Sigmoid colon (tissue), 7 donors: Measurements from ENCODE around the gene SCAPER. TPM values are rescaled to one million over a fixed set of nuclear protein-coding genes. Genes with fewer than 3 reads are reported as not detected.

ENCODE experiments used
- DNase-seq: peaks from one replicate; pipeline ENCODE4 v3.0.0-alpha.2; 2019
- H3K27ac ChIP-seq, 4 donors: fragments of 200-600 bp; sonication (generic); one replicate each; pipeline ENCODE4 v1.5.1; 2016 to 2019; ENCODE audit warnings: mild to moderate bottlenecking in 1 of 4
- H3K27me3 ChIP-seq, 3 donors: fragments of 200-600 bp; sonication (generic); one replicate each; pipeline ENCODE4 v1.5.1; 2019; ENCODE audit warnings: mild to moderate bottlenecking in 1 of 3
- H3K36me3 ChIP-seq, 4 donors: fragments of 200-600 bp; sonication (generic); one replicate each; pipeline ENCODE4 v1.5.1; 2016 to 2019
- H3K4me1 ChIP-seq, 4 donors: fragments of 200-600 bp; sonication (generic); one replicate each; pipeline ENCODE4 v1.5.1; 2017 to 2019
- H3K4me3 ChIP-seq, 4 donors: fragments of 200-600 bp; sonication (generic); one replicate each; pipeline ENCODE4 v1.5.1; 2017 to 2019; ENCODE audit warnings: mild to moderate bottlenecking in 2 of 4, moderate library complexity in 1 of 4
- H3K9me3 ChIP-seq, 4 donors: fragments of 200-600 bp in 3 of 4; sonication (generic) in 3 of 4; one replicate each; pipeline versions ENCODE4 v1.5.1 to v1.6.1; 2013 to 2019
- EP300 ChIP-seq, 4 donors: sonication (generic); formaldehyde crosslinking; IDR thresholded peaks; one replicate each; pipeline ENCODE4 v1.6.1; 2017; ENCODE audit warnings: antibody characterized with exemption in 4 of 4
- POLR2A ChIP-seq, 2 donors: fragments of 450-650 bp; IDR thresholded peaks; one replicate each; pipeline ENCODE4 v1.6.1; 2016; ENCODE audit warnings: antibody characterized with exemption in 2 of 2, mild to moderate bottlenecking in 2 of 2, moderate library complexity in 2 of 2
- POLR2AphosphoS5 ChIP-seq, 4 donors: sonication (generic); formaldehyde crosslinking; IDR thresholded peaks; one replicate each; pipeline ENCODE4 v1.6.1; 2017; ENCODE audit warnings: antibody characterized with exemption in 4 of 4
- WGBS, 2 donors: extraction: QIAGEN DNeasy Blood & Tissue Kit; methylation state at CpG; one replicate each; pipeline ENCODE4 v1.1.7; 2013; 5-methylcytosine and 5-hydroxymethylcytosine counted together
- intact Hi-C: fragments of 100-400 bp; cut with DNase I; formaldehyde crosslinking; loops from one replicate; pipeline ENCODE4 v1.15.1; 2023
- polyA plus RNA-seq, 3 donors: library from polyadenylated mRNA; stranded (reverse); fragments of 200-250 nt; gene quantifications; one replicate each; pipeline ENCODE4 v1.2.3, GENCODE V29; 2013
- total RNA-seq, 4 donors: library from RNA; depleted of rRNA; stranded (reverse); fragments of >200 nt; gene quantifications; one replicate each; pipeline ENCODE4 v1.1.0, GENCODE V29; 2016
- TF ChIP-seq, protein P1 (sequence below), 4 experiments: fragments of 450-650 bp in 3 of 4; fragments of 200-600 bp in 1 of 4; IDR thresholded peaks; one replicate each; pipeline ENCODE4 v1.5.1; 2016 to 2019; ENCODE audit warnings: antibody characterized with exemption in 4 of 4, mild to moderate bottlenecking in 3 of 4, moderate library complexity in 2 of 4
- donor health status: healthy with polysubstance abuse.
- donor health status: Bipolar disorder and iron deficiency.
- donor health status: healthy.

SCAPER gene
- total and polyA plus RNA-seq, 7 donors, result 5.3 to 40.7 (median 22.5) TPM

DNA sequence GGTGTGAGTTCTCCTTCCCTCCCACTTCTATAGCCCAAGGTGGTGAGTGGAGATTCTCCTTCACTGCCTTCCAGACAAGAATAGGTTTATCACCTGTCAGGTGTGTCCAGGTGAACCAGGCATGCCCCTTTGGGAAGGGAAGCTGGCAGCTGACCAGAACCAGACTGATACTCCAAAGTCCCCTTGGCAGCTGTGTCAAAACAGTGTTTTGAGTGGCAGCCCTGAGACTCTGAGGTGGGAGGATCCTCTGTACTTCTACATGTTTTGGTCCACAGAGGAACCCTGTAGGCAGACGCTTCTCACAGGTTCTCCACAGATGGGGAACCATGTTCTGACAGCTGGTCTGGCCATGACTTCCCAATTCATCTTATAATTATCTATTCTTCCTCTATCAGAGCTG lies 538.4 kb downstream of the SCAPER start:
- no peaks in the 10 kb centered on the region for H3K9me3 ChIP-seq
- peaks cover 0 to 14% (median 5%) of the 10 kb centered on the region in 4 donors for H3K4me1 ChIP-seq
- peaks cover 0 to 1% (median 0%) of the 10 kb centered on the region in 4 donors for H3K36me3 ChIP-seq
- H3K27me3 ChIP-seq, result no peaks in the 10 kb centered on the region
- WGBS, 2 donors, result 20 to 86% methylated on average over 1 of the region's 1 CpG
- H3K4me3 ChIP-seq, result no peak overlapping the region
- DNase-seq, result no peak
- intact Hi-C loops, result no loop called here
- no peak overlapping the region for H3K27ac ChIP-seq
- TF ChIP-seq, protein P1, sequence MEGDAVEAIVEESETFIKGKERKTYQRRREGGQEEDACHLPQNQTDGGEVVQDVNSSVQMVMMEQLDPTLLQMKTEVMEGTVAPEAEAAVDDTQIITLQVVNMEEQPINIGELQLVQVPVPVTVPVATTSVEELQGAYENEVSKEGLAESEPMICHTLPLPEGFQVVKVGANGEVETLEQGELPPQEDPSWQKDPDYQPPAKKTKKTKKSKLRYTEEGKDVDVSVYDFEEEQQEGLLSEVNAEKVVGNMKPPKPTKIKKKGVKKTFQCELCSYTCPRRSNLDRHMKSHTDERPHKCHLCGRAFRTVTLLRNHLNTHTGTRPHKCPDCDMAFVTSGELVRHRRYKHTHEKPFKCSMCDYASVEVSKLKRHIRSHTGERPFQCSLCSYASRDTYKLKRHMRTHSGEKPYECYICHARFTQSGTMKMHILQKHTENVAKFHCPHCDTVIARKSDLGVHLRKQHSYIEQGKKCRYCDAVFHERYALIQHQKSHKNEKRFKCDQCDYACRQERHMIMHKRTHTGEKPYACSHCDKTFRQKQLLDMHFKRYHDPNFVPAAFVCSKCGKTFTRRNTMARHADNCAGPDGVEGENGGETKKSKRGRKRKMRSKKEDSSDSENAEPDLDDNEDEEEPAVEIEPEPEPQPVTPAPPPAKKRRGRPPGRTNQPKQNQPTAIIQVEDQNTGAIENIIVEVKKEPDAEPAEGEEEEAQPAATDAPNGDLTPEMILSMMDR (IDR thresholded peaks at IDR 0.05), result no peak
- TF ChIP-seq POLR2AphosphoS5 (IDR thresholded peaks at IDR 0.05), result no peak

- intact Hi-C loops, result no loop called here
- Histone ChIP-seq H3K27me3 (no peaks in the 10 kb centered on the region), H3K27ac (no peak overlapping the region), H3K4me1 (peaks cover 0 to 9% (median 3%) of the 10 kb centered on the region in 4 donors), H3K4me3 (no peak overlapping the region), H3K9me3 (no peaks in the 10 kb centered on the region), H3K36me3 (peaks cover 0 to 4% (median 0%) of the 10 kb centered on the region in 4 donors)
- TF ChIP-seq, protein P1 (IDR thresholded peaks at IDR 0.05), result no peak
- TF ChIP-seq EP300 (IDR thresholded peaks at IDR 0.05) (no peak), POLR2AphosphoS5 (IDR thresholded peaks at IDR 0.05) (no peak), POLR2A (IDR thresholded peaks at IDR 0.05) (no peak)
- WGBS, 2 donors, result 52 to 81% methylated on average over 2 of the region's 2 CpGs
- DNase-seq, result no peak
These were observed 541.9 kb downstream of the SCAPER start for GRCh38 chr15:76363251-76363650.

GRCh38 chr15:76360416-76360815 lies 544.7 kb downstream of the SCAPER start:
- Histone ChIP-seq H3K4me1 (no peaks in the 10 kb centered on the region), H3K36me3 (peaks cover 0 to 4% (median 0%) of the 10 kb centered on the region in 4 donors), H3K9me3 (no peaks in the 10 kb centered on the region), H3K4me3 (no peak overlapping the region), H3K27me3 (no peaks in the 10 kb centered on the region), H3K27ac (no peak overlapping the region)
- 87 to 92% methylated on average over 3 of the region's 3 CpGs for WGBS, 2 donors
- DNase-seq, result no peak
- TF ChIP-seq EP300 (IDR thresholded peaks at IDR 0.05), result no peak
- TF ChIP-seq, protein P1 (IDR thresholded peaks at IDR 0.05), result no peak
- no peak for TF ChIP-seq POLR2A (IDR thresholded peaks at IDR 0.05)
- intact Hi-C loops, result no loop called here

- DNase-seq, result no peak
- 44 to 88% methylated on average over 3 of the region's 3 CpGs for WGBS, 2 donors
- Histone ChIP-seq H3K4me3 (no peak overlapping the region), H3K27me3 (no peaks in the 10 kb centered on the region), H3K27ac (no peak overlapping the region), H3K9me3 (no peaks in the 10 kb centered on the region), H3K4me1 (no peaks in the 10 kb centered on the region), H3K36me3 (peaks cover 0 to 4% (median 0%) of the 10 kb centered on the region in 4 donors)
- TF ChIP-seq, protein P1 (IDR thresholded peaks at IDR 0.05), result no peak
- no peak for TF ChIP-seq POLR2A (IDR thresholded peaks at IDR 0.05)
- intact Hi-C loops, result no loop called here
These were observed 546.0 kb downstream of the SCAPER start for GRCh38 chr15:76359152-76359551.

- TF ChIP-seq EP300 (IDR thresholded peaks at IDR 0.05), result no peak
- no peak for TF ChIP-seq POLR2A (IDR thresholded peaks at IDR 0.05)
- TF ChIP-seq, protein P1 (IDR thresholded peaks at IDR 0.05), result no peak
- no peak for TF ChIP-seq POLR2AphosphoS5 (IDR thresholded peaks at IDR 0.05)
- 48 to 95% methylated on average over 3 of the region's 3 CpGs for WGBS, 2 donors
- H3K4me3 ChIP-seq, result no peak overlapping the region
- intact Hi-C loops, result no loop called here
- H3K4me1 ChIP-seq, result no peaks in the 10 kb centered on the region
- no peaks in the 10 kb centered on the region for H3K9me3 ChIP-seq
- H3K27me3 ChIP-seq, result no peaks in the 10 kb centered on the region
- no peak for DNase-seq
- peaks cover 0 to 4% (median 0%) of the 10 kb centered on the region in 4 donors for H3K36me3 ChIP-seq
- H3K27ac ChIP-seq, result no peak overlapping the region
These were observed 546.7 kb downstream of the SCAPER start for GRCh38 chr15:76358453-76358852.
